DOHH2 (cell line): ENCODE results near the gene CHRNA9.
"Not testable (repeated sequence)": the region's sequence is repeated elsewhere in the genome, so short reads cannot be mapped to it uniquely, and the experiment has no call there.

Experiments
- H3F3A ChIP-seq: fragments of 200-600 bp; sonication (generic), shearing (Covaris generic); 2 replicates; pipeline ENCODE4 v1.6.0; 2016; ENCODE audit warnings: antibody characterized with exemption, mild to moderate bottlenecking; ENCODE audit not compliant: control insufficient read depth, insufficient read depth
- H3K27ac ChIP-seq: fragments of 200-600 bp; sonication (generic); 2 replicates; pipeline ENCODE4 v1.5.1; 2014; ENCODE audit warnings: low read depth, mild to moderate bottlenecking, low read length, moderate library complexity
- H3K27me3 ChIP-seq: fragments of 200-600 bp; sonication (generic); 2 replicates; pipeline ENCODE4 v1.6.1; 2014; ENCODE audit warnings: mild to moderate bottlenecking, low read length, mixed read lengths; ENCODE audit not compliant: control insufficient read depth
- H3K36me3 ChIP-seq: fragments of 200-600 bp; sonication (generic); 2 replicates; pipeline ENCODE4 v1.6.1; 2014; ENCODE audit warnings: mild to moderate bottlenecking, low read length, moderate library complexity, mixed read lengths; ENCODE audit not compliant: control insufficient read depth
- H3K4me1 ChIP-seq: fragments of 200-600 bp; sonication (generic); 2 replicates; pipeline ENCODE4 v1.6.1; 2014; ENCODE audit warnings: mild to moderate bottlenecking, low read length, mixed read lengths; ENCODE audit not compliant: control insufficient read depth
- H3K4me2 ChIP-seq: fragments of 200-600 bp; sonication (generic); 2 replicates; pipeline ENCODE4 v1.6.0; 2014; ENCODE audit warnings: mild to moderate bottlenecking, low read length, moderate library complexity
- H3K4me3 ChIP-seq: fragments of 200-600 bp; sonication (generic); 2 replicates; pipeline ENCODE4 v1.5.1; 2014; ENCODE audit warnings: mild to moderate bottlenecking, low read length, mixed read lengths
- H3K79me2 ChIP-seq: fragments of 200-600 bp; sonication (generic); 2 replicates; pipeline ENCODE4 v1.6.1; 2014; ENCODE audit warnings: mild to moderate bottlenecking, low read length, mixed read lengths; ENCODE audit not compliant: control insufficient read depth
- H3K9me2 ChIP-seq: fragments of 200-600 bp; sonication (generic); replicated peaks from 2 replicates; pipeline ENCODE4 v1.6.1; 2014; ENCODE audit warnings: mild to moderate bottlenecking, low read length, mixed read lengths; ENCODE audit not compliant: control insufficient read depth
- H3K9me3 ChIP-seq: fragments of 200-600 bp; sonication (generic); 2 replicates; pipeline ENCODE4 v1.6.1; 2014; ENCODE audit warnings: antibody characterized with exemption, low read length, mixed read lengths; ENCODE audit not compliant: control insufficient read depth, insufficient read depth
- H4K20me1 ChIP-seq: fragments of 200-600 bp; sonication (generic); 2 replicates; pipeline ENCODE4 v1.6.0; 2014; ENCODE audit warnings: low read depth, mild to moderate bottlenecking, antibody characterized with exemption, low read length, moderate library complexity; ENCODE audit not compliant: control insufficient read depth, insufficient read depth
- CTCF ChIP-seq: fragments of 200-600 bp; sonication (generic); IDR thresholded peaks from one replicate; pipeline ENCODE4 v1.5.1; 2014; ENCODE audit warnings: antibody characterized with exemption, mild to moderate bottlenecking, low read depth, low read length; ENCODE audit not compliant: poor library complexity, severe bottlenecking
- EZH2phosphoT487 ChIP-seq: fragments of 200-600 bp; sonication (generic); IDR thresholded peaks from 2 replicates; pipeline ENCODE4 v1.6.1; 2017; ENCODE audit warnings: borderline replicate concordance, mild to moderate bottlenecking, antibody characterized with exemption, low read length, moderate library complexity, mixed read lengths

CHRNA9 gene

GRCh38 chr4:40380647-40381046 lies 45.5 kb downstream of the CHRNA9 start:
- Histone ChIP-seq H3F3A (no peaks in the 10 kb centered on the region), H3K9me3 (no peaks in the 10 kb centered on the region)

GRCh38 chr4:40388239-40388638 lies 53.1 kb downstream of the CHRNA9 start:
- Histone ChIP-seq H3K9me3 (no peaks in the 10 kb centered on the region), H3K4me3 (no peak overlapping the region), H3K36me3 (no peaks in the 10 kb centered on the region), H3K27ac (no peak overlapping the region), H3K4me2 (no peak overlapping the region), H3K9me2 (no peaks in the 10 kb centered on the region), H3K27me3 (no peaks in the 10 kb centered on the region), H3K4me1 (no peaks in the 10 kb centered on the region), H4K20me1 (no peaks in the 10 kb centered on the region), H3F3A (no peaks in the 10 kb centered on the region), H3K79me2 (no peaks in the 10 kb centered on the region)
- TF ChIP-seq EZH2phosphoT487, result no peak
- TF ChIP-seq CTCF, result no peak

More at GRCh38 chr4:40380647-40381046, 45.5 kb downstream of the CHRNA9 start:
- H3K4me2 ChIP-seq, result no peak overlapping the region
- no peaks in the 10 kb centered on the region for H3K9me2 ChIP-seq
- no peaks in the 10 kb centered on the region for H3K4me1 ChIP-seq
- H3K79me2 ChIP-seq, result no peaks in the 10 kb centered on the region
- no peaks in the 10 kb centered on the region for H3K36me3 ChIP-seq
- no peak overlapping the region for H3K4me3 ChIP-seq
- TF ChIP-seq EZH2phosphoT487, result no peak
- no peak for TF ChIP-seq CTCF
- no peaks in the 10 kb centered on the region for H4K20me1 ChIP-seq
- H3K27ac ChIP-seq, result no peak overlapping the region
- no peaks in the 10 kb centered on the region for H3K27me3 ChIP-seq

GRCh38 chr4:40389986-40390385 lies 54.9 kb downstream of the CHRNA9 start:
- Histone ChIP-seq H3K27ac (no peak overlapping the region), H3K36me3 (no peaks in the 10 kb centered on the region), H3K4me2 (no peak overlapping the region), H3K9me3 (no peaks in the 10 kb centered on the region), H3K4me1 (no peaks in the 10 kb centered on the region), H3K79me2 (no peaks in the 10 kb centered on the region), H3F3A (no peaks in the 10 kb centered on the region), H3K4me3 (no peak overlapping the region), H3K9me2 (no peaks in the 10 kb centered on the region), H4K20me1 (no peaks in the 10 kb centered on the region), H3K27me3 (0 out of 2 replicates have a peak, but pooled peaks cover 3% of the 10 kb centered on the region)
- TF ChIP-seq EZH2phosphoT487 (no peak), CTCF (no peak)

- H3K4me1 ChIP-seq, H3K79me2 ChIP-seq, H3F3A ChIP-seq, H3K9me3 ChIP-seq, H3K4me3 ChIP-seq, H3K27me3 ChIP-seq, H3K9me2 ChIP-seq, H3K27ac ChIP-seq, H4K20me1 ChIP-seq, H3K36me3 ChIP-seq, H3K4me2 ChIP-seq: not testable (repeated sequence)
Measured at GRCh38 chr4:40392241-40392640, 57.1 kb downstream of the CHRNA9 start.
